HG02798 (cell line): ENCODE data around the gene SNX13.
"Not testable (repeated sequence)": the region's sequence is repeated elsewhere in the genome, so short reads cannot be mapped to it uniquely, and the experiment has no call there.

Source experiments
- ATAC-seq: cut with Tn5 transposase; IDR thresholded peaks from one replicate; pipeline ENCODE4 v1.9.1; 2021; ENCODE audit warnings: mild to moderate bottlenecking; ENCODE audit not compliant: unreplicated experiment, poor library complexity

The SNX13 gene

DNA sequence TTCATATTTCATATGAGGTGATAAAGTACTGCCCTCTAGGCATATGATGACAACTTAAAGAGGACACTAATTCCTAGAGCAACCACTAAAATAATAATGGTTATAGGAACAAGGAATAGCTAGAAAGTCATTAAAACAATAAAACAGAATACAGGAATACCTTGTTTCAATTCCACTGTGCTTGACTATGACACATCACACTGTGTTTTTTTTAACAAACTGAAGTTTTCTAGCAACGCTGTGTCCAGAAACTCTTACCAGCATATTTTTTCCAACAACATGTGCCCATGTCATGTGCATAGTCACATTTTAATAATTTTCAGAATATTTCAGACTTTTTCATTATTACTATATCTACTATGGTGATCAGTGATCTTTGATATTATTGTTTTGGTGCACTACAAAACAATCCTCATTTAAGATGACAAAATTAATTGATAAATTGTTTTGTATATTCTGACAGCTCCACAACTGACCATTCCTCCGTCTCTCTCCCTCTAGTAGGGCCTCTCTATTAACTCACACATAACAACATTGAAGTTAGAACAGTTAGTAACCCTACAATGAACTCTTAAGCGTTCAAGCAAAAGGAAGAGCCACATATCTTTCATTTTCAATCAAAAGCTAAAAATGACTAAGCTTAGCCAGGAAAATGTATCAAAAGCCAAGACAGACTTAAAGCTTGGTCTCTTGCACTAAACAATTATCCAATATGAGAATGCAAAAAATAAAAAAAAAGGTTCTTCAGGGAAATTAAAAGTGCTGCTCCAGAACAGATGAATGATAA, 85.8 kb downstream of the SNX13 start:
- ATAC-seq, result no peak

DNA sequence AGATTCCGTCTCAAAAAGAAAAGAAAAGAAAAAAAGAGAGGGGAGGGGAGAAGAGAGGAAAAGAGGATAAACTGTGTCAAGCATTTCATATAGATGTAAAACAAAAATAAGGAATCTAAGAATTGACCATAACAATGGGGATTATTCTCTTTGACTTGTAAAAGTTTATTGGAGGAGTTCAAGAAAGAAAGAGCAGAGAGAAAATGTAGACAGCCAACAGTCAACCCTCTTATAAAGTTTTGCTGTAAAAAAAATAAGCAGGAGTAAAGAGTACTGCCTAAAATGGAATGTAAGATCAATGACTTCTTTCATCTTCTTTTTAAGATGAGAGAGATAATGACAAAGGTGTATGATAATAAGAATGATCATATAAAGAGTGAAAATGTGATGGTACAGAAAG, 87.9 kb downstream of the SNX13 start:
- ATAC-seq, result no peak

DNA sequence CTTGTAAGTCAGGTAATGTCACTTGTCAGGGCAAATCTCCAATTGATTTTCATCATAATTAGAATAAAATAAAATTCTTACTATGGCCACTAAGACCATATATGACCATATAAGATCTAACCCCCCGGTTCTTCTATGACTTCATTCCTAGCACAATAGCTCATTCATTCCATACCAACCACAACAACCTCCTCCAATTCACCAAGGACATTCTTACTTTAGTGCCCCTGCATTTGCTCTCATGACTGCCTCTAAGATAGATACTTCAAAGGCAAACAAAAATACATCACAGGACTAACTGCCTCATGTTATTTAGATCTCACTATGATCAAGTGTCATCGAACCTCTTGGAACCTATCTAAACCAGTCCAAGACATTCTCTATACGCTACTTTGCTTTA, 90.8 kb downstream of the SNX13 start:
- ATAC-seq, result no peak

DNA sequence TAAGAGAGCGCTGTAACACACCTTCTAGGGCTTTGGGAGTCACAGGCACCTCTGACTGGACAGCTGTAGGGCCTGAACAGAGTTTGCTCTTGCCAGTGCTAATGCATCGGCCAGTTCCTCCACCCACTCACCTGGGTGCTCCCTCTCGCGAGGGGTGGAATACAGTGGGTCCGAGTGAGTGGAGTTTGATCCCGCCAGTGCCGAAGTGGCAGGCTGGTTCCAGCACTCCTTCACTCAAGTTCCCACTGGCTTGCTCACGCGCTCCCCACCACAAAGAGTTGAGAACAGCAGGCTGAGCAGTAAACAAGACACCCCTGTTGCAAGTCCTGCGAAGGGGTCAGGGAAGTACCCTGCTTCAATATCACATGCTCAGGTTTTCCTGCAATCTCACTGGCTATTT, 91.8 kb downstream of the SNX13 start:
- no peak for ATAC-seq

DNA sequence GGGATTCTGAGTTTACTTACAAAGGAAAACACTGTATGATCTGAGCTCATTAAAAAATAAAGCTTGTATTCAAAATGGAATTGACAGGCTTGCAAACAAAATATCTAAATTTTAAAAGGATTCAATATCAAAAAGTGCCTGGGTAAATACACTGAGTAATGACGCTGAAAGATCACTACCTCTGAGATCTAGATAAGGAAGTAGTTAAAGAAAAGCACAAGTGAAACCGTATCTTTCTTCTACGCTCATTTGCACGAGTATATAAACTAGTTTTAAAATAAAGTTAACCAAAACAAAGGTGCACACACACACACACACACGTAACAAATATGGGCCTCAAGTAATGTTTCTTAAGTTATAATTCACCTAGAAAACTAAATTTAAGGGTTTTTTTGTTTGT, 93.4 kb downstream of the SNX13 start:
- no peak for ATAC-seq

DNA sequence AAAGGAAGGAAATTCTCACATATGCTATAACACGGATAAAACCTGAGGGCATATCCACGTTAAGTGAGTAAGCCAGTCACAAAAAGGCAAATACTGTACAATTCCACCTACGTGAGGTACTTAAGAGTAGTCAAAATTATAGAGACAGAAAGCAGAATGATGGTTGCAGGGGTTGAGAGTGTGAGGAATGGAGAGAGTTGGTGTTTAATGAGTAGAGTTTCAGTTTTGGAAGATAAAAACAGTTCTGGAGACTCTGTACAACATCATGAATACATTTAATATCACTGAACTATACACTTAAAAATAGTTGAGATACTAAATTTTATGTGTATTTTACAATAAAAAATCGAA, 95.1 kb downstream of the SNX13 start:
- ATAC-seq, result no peak

DNA sequence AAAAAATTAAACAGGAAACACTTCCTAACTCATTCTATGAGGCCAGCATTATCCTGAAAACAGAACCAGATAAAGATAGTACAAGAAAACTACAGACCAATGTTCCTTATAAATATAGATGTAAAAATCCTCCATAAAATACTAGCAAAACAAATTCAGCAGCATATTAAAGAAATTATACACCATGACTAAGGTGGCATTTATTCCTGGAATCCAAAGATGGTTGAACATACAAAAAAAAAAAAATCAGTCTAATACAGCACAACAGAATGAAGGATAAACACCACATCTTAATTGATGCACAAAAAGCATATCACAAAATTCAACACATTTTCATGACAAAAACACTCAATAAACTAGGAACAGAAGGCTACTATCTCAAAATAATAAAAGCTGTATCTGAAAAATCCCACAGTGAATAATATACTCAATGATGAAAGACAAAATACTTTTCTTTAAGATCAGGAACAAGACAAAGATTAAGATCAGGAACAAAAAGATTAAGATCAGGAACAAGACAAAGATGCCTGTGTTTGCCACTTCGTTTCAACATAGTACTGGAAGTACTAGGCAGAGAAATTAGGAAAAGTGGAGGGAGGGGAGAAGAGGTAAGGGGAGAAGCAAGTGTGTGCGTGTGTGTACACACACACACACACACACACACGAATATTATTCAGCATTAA, 95.6 kb downstream of the SNX13 start:
- no peak for ATAC-seq

DNA sequence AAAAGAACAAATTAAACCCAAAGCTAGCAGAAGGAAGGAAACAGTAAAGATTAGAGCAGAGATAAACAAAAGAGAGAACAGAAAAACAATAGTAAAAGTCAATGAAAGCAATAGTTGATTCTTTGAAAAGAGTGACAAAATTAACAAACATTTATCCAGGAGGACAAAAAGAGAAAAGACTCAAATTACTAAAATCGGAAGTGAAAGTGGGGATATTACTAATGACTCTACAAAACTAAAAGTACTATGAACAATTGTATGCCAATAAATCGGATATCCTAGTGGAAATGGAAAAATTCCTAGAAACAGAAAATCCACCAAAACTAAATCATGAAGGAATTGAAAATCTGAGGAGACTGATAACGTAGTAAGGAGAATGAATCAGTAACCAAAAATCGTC, 96.3 kb downstream of the SNX13 start:
- no peak for ATAC-seq

DNA sequence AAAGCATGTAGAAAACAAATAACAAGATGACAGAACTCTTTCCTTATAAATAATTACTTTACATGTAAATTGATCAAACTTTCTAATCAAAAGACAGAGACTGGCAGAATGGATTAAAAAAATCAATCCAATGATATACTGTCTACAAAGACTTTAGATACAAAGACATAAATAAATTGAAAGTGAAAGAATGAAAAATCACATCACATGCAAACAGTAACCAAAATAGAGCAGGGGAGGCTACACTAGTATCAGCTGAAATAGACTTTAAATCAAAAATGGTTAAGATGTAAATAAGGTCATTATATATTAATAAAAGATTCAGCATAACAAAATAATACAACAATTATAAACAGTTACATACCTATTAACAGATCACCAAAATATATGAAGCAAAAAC, 97.3 kb downstream of the SNX13 start:
- no peak for ATAC-seq

DNA sequence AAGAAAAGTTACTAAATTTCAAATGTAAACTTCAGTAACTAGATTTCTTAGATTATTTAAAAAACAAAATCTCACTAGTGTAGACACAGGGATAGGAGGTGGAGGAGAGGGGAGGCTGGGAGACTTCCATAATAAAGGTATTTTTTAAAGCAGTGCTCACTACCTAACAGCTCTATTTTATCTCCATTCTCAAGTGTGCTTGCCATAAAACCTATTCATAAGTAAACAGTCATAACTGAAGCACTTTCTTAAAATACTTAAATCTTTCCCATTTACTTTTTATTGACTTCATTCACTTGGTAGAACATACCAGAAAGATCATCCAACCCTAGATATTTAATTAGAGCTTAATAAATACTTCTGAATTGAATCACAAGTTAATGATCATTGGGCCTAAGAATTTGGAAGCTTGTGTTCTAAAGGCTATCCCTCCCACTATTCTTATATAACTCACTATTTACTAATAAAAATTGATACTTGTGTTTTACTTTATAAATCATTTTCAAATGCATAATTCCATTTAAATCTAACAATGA, 107.4 kb downstream of the SNX13 start:
- no peak for ATAC-seq

DNA sequence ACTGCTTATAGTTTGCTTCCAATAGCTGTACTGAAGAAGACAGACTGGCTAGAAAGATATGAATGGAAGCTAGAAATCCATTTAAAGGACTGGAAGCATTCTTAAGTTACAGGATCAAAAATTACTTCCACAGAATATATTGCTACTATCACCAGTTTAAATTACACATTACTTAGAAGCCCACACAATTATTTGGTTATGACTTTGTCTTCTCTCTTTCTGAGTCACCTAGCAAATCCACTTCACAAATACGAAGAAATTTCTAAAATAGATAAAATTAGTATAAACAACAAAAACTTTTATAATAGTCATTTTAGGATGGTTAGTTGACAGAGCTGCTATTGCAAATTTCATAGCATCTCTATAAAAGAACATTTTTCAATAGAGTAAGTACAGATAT, 108.1 kb downstream of the SNX13 start:
- no peak for ATAC-seq

DNA sequence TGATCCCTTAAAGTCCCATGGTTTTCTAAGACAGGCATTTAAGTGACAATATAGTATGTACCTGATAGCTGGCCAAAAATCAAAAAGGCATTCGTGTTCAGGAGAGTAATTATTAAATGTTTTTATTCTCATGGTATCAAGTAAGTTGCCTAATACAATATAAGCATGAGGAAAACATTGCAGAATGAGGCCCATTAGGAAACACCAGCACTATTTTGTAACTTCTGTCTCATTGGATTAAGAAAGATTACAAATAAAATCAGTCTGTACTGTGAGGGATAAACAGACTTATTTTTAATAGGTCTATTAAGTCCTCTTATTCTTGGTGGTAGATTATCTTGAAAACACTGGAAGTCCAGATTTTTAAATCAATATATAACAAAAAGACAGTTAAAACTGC, 110.1 kb downstream of the SNX13 start:
- no peak for ATAC-seq

DNA sequence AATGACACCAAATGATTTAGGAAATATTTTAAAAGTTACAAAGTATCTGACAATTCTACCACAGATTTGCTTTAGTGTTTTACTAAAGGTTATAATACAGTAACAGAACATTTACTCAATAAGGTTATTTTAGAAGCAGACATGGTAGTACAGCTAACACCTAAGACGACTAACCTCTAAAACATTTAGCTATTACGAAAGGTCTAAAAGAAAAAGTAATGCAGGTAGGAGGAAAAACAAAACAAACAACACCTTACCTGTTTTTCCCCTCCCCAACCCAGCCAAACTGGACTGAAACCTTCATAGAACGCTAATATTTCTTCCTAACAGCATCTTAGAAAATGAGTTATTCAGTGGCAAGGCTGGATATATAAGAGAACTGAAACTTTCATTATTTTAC, 111.3 kb downstream of the SNX13 start:
- no peak for ATAC-seq

DNA sequence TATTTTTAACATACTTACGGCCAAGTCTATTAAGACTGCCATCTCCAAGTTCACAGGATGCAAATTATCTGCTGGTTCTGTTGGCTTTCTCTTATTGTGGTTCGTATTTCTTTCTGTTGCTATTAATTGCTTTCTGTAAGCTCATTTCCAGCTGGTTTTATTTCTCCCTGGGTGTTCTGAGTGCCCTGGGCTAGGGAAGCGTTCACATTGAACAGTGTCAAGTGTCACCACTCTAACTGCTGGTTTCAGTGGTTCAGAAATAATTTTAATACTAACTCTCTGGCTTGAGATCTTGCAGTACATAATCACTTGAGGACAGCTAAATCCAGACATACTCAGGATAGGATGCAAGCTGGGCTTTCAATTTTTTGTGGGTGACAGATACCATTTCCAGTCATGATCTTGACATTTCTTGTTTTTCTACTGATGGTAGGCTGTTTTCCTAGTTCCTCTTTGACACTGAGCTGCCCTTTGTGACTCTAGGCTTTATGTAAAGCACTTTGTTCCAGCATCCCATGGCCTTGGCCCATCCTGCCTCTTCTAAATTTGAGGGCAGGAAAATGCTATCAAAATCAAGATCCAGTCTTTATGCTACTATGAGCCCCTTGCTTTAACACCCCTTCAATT, 117.6 kb downstream of the SNX13 start:
- ATAC-seq, result no peak

DNA sequence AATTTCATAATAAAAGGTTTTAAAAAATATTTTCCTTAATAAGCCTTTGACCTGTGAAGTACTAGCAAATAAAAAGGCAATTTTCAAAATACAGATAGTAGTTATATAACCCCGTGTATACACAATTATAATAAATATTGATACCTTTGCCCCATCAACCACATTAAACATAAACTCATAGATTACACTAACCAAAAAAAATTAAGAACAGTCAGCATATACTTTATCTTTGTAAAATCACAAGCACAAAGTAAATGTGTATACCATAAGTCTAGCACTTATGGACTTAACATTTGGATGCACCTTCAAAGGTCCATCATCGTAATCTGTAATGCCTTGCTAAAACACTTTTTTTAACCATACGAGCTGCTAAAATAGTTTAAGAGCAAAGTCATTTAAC, 123.4 kb downstream of the SNX13 start:
- ATAC-seq, result no peak

DNA sequence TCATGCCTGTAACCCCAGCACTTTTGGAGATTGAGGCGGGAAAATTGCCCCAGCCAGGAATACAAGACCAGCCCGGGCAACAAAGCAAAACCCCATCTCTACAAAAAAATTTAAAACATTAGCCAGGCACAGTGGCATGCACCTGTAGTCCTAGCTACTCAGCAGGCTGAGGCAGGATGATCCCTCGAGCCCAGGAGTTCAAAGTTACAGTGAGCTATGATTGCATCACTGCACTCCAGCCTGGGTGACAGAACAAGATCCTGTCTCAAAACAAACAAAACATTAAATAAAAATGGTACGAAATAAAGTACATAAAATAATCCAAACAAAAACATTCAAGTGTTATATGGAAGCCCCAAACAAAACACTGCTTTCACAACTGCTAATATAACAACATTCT, 125.0 kb downstream of the SNX13 start:
- no peak for ATAC-seq

DNA sequence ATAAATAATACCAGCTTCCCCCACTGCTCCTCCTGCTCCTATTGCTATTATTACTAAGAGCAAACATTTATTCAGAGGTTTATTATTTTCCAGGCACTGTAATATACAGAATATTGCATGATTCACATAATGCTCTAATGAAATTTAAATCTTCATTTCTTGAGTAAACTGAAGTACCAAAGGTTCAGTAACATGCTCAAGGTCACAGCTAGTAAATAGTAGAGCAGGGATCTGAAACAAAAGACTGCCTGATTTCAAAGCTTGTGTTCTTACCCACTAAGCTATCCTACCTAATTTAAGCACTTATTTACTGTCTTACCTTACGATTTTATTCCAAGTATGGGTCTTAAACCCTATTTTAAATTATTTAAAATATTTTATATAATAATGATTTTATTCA, 126.2 kb downstream of the SNX13 start:
- no peak for ATAC-seq

DNA sequence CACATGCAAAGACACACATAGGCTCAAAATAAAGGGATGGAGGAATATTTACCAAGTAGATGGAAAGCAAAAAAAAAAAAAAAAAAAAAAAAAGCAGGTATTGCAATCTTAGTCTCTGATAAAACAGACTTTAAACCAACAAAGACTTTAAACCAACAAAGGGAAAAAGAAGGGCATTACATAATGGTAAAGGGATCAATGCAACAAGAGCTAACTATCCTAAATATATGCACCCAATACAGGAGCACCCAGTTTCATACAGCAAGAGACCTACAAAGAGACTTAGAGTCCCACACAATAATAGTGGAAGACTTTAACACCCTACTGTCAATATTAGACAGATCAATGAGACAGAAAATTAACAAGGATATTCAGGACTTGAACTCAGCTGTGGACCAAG, 131.1 kb downstream of the SNX13 start:
- not testable (repeated sequence) for ATAC-seq

DNA sequence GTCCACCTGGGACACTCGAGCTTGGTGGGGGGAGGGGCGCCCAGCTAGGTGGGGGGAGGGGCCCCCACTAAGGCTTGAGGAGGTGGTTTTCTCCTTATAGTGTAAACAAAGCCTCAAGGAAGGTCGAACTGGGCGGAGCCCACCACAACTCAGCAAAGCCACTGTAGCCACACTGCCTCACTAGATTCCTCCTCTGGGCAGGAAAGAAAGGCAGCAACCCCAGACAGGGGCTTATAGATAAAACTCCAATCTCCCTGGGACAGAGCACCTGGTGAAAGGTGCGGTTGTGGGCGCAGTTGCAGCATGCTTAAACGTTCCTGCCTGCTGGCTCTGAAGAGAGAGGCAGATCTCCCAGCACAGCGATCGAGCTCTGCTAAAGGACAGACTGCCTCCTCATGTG, 133.1 kb downstream of the SNX13 start:
- no peak for ATAC-seq

DNA sequence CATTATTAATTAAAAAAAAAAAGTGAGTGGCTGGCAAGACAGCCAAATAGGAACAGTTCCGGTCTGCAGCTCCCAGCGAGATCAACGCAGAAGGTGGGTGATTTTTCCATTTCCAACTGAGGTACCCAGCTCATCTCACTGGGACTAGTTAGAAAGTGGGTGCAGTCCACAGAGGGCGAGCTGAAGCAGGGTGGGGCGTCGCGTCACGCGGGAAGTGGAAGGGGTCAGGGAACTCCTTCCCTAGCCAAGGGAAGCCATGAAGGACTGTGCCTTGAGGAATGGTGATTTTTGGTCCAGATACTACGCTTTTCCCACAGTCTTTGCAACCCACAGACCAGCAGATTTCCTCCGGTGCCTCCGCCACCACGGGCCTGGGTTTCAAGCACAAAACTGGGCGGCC, 133.7 kb downstream of the SNX13 start:
- no peak for ATAC-seq

DNA sequence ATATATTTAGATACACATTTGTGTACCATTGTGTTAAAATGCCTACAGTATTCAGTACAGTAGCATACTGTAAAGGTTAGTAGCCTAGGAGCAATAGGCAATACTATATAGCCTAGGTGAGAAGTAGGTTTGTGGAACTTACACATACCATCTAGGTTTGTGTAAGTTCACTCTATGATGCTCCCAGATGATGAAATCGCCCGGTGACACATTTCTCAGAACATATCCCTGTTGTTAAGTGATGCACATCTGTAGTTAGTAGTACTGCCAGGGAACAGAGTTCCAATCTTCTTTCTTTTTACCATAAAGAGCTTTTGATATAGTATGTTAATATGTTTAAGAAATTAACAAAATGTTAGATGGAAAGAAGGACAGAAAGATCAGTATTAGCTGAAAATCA, 138.2 kb downstream of the SNX13 start:
- ATAC-seq, result no peak
